Activated T-helper 9 cell treated with anti-CD3 and anti-CD28 coated beads, Interleukin-2, amount 50 U/mL, for 16 hours (primary cell): ENCODE measurements around the gene OAT.

ENCODE experiments used
- DNase-seq: peaks from one replicate; pipeline ENCODE4 v3.0.0-alpha.2; 2020; ENCODE audit warnings: low read depth

Gene OAT

GRCh38 chr10:124418726-124419501 lies at the start of gene OAT:
TSS of gene OAT (minus strand) at chr10:124418923. CDS start at chr10:124412171, 6,752 bp downstream.
- peak; percentile 95 for DNase-seq

GRCh38 chr10:124467165-124467564 lies 48.4 kb upstream of the OAT start:
- no peak for DNase-seq

GRCh38 chr10:124465777-124466488 lies 47.2 kb upstream of the OAT start:
- DNase-seq: no peak

GRCh38 chr10:124465003-124465776 lies 46.5 kb upstream of the OAT start:
- no peak for DNase-seq

GRCh38 chr10:124464028-124464965 lies 45.6 kb upstream of the OAT start:
- DNase-seq: no peak

- DNase-seq: no peak
Observed at GRCh38 chr10:124462348-124462695, 43.6 kb upstream of the OAT start.

GRCh38 chr10:124461642-124462347 lies 43.1 kb upstream of the OAT start, which contains the start of gene LHPP:
TSS of gene LHPP (plus strand) at chr10:124461823. CDS start at chr10:124461863, 40 bp downstream.
- peak; percentile 79 for DNase-seq

GRCh38 chr10:124460144-124460543 lies 41.4 kb upstream of the OAT start:
- no peak for DNase-seq

- no peak for DNase-seq
Observed at GRCh38 chr10:124459395-124459794, 40.7 kb upstream of the OAT start.

GRCh38 chr10:124458889-124459288 lies 40.2 kb upstream of the OAT start:
- DNase-seq: no peak

- no peak for DNase-seq
Observed at GRCh38 chr10:124458473-124458872, 39.8 kb upstream of the OAT start.

- DNase-seq: no peak
Observed at GRCh38 chr10:124455441-124455840, 36.7 kb upstream of the OAT start.

GRCh38 chr10:124453960-124454610 lies 35.4 kb upstream of the OAT start:
- no peak for DNase-seq

- no peak for DNase-seq
Observed at GRCh38 chr10:124451276-124451675, 32.6 kb upstream of the OAT start.

- DNase-seq: no peak
Observed at GRCh38 chr10:124450783-124451057, 32.0 kb upstream of the OAT start.

- DNase-seq: no peak
Observed at GRCh38 chr10:124450012-124450782, 31.5 kb upstream of the OAT start, which contains the start of gene NKX1-2. TSS of gene NKX1-2 (minus strand) at chr10:124450035. CDS start at chr10:124449943, 92 bp downstream.

- DNase-seq: no peak
Observed at GRCh38 chr10:124449170-124450011, 30.7 kb upstream of the OAT start.

GRCh38 chr10:124448696-124449169 lies 30.0 kb upstream of the OAT start:
- no peak for DNase-seq
